Measurements from ENCODE around the gene HIF3A.
A peak's percentile ranks its signal among the peaks of the same experiment; 100 is the strongest.
"Not testable (repeated sequence)": the region's sequence is repeated elsewhere in the genome, so short reads cannot be mapped to it uniquely, and the experiment has no call there.

The HIF3A gene

GRCh38 chr19:46265217-46265828 is 31.5 kb upstream of the HIF3A start:
- no peak overlapping the region for H3K4me3 ChIP-seq (ENCODE audit: low read depth, low read length)
- TF ChIP-seq CTCF (IDR thresholded peaks at IDR 0.05; ENCODE audit: insufficient read depth, low read length, missing control alignments) = peak; percentile 49
- no peak for DNase-seq (ENCODE audit: low read depth, low spot score)
- ChIA-PET POLR2A (interaction anchor here (1.4 kb wide), 1 partner anchor 237 kb away, joined by 4 read pairs; no protein-coding TSS in a partner anchor), CTCF (interaction anchor here (0.6 to 15.4 kb wide), 44 partner anchors 8 to 402 kb away, joined by 3 to 485 read pairs (median 4); partner anchors contain the start of genes FOXA3, IGFL3 and PGLYRP1)

GRCh38 chr19:46269101-46269500 is 27.7 kb upstream of the HIF3A start:
- no peak for TF ChIP-seq CTCF (IDR thresholded peaks at IDR 0.05; ENCODE audit: insufficient read depth, low read length, missing control alignments)
- ChIA-PET CTCF (interaction anchor here (0.7 to 15.4 kb wide), 9 partner anchors 13 to 260 kb away, joined by 3 to 485 read pairs (median 5); partner anchors contain the start of gene PGLYRP1), POLR2A (no interaction called here)
- DNase-seq (ENCODE audit: low read depth, low spot score) = no peak
- H3K4me3 ChIP-seq (ENCODE audit: low read depth, low read length) = no peak overlapping the region

- H3K4me3 ChIP-seq (ENCODE audit: low read depth, low read length) = no peak overlapping the region
- ChIA-PET POLR2A (no interaction called here), CTCF (interaction anchor here (1.0 to 15.4 kb wide), 6 partner anchors 10 to 251 kb away, joined by 3 to 485 read pairs (median 8); partner anchors contain the start of gene PGLYRP1)
- TF ChIP-seq CTCF (IDR thresholded peaks at IDR 0.05; ENCODE audit: insufficient read depth, low read length, missing control alignments) = no peak
- no peak for DNase-seq (ENCODE audit: low read depth, low spot score)
These were observed 26.2 kb upstream of the HIF3A start for GRCh38 chr19:46270521-46271256.

- ChIA-PET POLR2A (interaction anchor here (0.6 to 1.3 kb wide), 3 partner anchors 130 to 189 kb away, joined by 3 to 4 read pairs (median 4); partner anchors contain the start of gene CCDC8), CTCF (interaction anchor here (0.6 to 1.9 kb wide), 10 partner anchors 9 to 272 kb away, joined by 3 to 16 read pairs (median 4); partner anchors contain the start of gene PPP5C)
These were observed 25.2 kb upstream of the HIF3A start for GRCh38 chr19:46271481-46272197.

GRCh38 chr19:46273931-46274330 is 22.9 kb upstream of the HIF3A start:
- POLR2A ChIA-PET; DNase-seq (ENCODE audit: low read depth, low spot score); H3K4me3 ChIP-seq (ENCODE audit: low read depth, low read length); CTCF ChIA-PET: not testable (repeated sequence)

More at GRCh38 chr19:46271481-46272197, 25.2 kb upstream of the HIF3A start:
- DNase-seq (ENCODE audit: low read depth, low spot score) = peak; percentile 55
- no peak for TF ChIP-seq CTCF (IDR thresholded peaks at IDR 0.05; ENCODE audit: insufficient read depth, low read length, missing control alignments)
- H3K4me3 ChIP-seq (ENCODE audit: low read depth, low read length) = no peak overlapping the region

GRCh38 chr19:46279177-46279576 is 17.7 kb upstream of the HIF3A start:
- no peak overlapping the region for H3K4me3 ChIP-seq (ENCODE audit: low read depth, low read length)
- no peak for TF ChIP-seq CTCF (IDR thresholded peaks at IDR 0.05; ENCODE audit: insufficient read depth, low read length, missing control alignments)
- ChIA-PET POLR2A (no interaction called here), CTCF (interaction anchor here (0.7 to 7.7 kb wide), 15 partner anchors 7 to 262 kb away, joined by 3 to 86 read pairs (median 8); partner anchors contain the start of gene PPP5C)
- DNase-seq (ENCODE audit: low read depth, low spot score) = no peak

All from AG04449 (cell line).